SK-N-SH treated with all-trans-retinoic acid at 6 μM for 48 hours (cell line): Measurements from ENCODE around the gene DNAJC1.

Source experiments
- ATAC-seq: fragments of 200-7000 bp; cut with Tn5 transposase; 3 replicates; pipeline ENCODE4 v1.9.1; 2020; ENCODE audit warnings: mild to moderate bottlenecking, moderate library complexity
- ARNTL ChIP-seq: fragments of 450-650 bp; formaldehyde crosslinking; IDR thresholded peaks from 2 replicates; pipeline ENCODE4 v1.5.0; 2020; ENCODE audit warnings: low read depth, mild to moderate bottlenecking, moderate library complexity, borderline replicate concordance
- BACH2 ChIP-seq: fragments of 250-450 bp; sonication (Bioruptor Pico); IDR thresholded peaks from 2 replicates; pipeline ENCODE4 v1.9.0; 2021; ENCODE audit warnings: mild to moderate bottlenecking, borderline replicate concordance
- CSDC2 ChIP-seq: fragments of 250-450 bp; sonication (Bioruptor Pico); IDR thresholded peaks from 2 replicates; pipeline ENCODE4 v1.5.0; 2020; ENCODE audit warnings: mild to moderate bottlenecking, moderate library complexity
- ESRRG ChIP-seq: fragments of 250-450 bp; sonication (Bioruptor Pico); IDR thresholded peaks from 2 replicates; pipeline ENCODE4 v1.6.1; 2021; ENCODE audit warnings: mild to moderate bottlenecking
- GLIS3 ChIP-seq: fragments of 250-450 bp; sonication (Bioruptor Pico); IDR thresholded peaks from 2 replicates; pipeline ENCODE4 v1.5.0; 2020; ENCODE audit warnings: mild to moderate bottlenecking, moderate library complexity
- ISL1 ChIP-seq: fragments of 250-450 bp; sonication (Bioruptor Pico); IDR thresholded peaks from 2 replicates; pipeline ENCODE4 v2.1.2; 2022; ENCODE audit warnings: mild to moderate bottlenecking, moderate library complexity
- OSR1 ChIP-seq: fragments of 250-450 bp; sonication (Bioruptor Pico); IDR thresholded peaks from 2 replicates; pipeline ENCODE4 v1.8.0; 2022; ENCODE audit warnings: moderate library complexity, mild to moderate bottlenecking, inconsistent platforms
- POU6F1 ChIP-seq: fragments of 250-450 bp; sonication (Bioruptor Pico); IDR thresholded peaks from 2 replicates; pipeline ENCODE4 v1.8.0; 2021; ENCODE audit warnings: low read depth, mild to moderate bottlenecking, moderate library complexity, borderline replicate concordance
- PPARA ChIP-seq: fragments of 250-450 bp; sonication (Bioruptor Pico); IDR thresholded peaks from 2 replicates; pipeline ENCODE4 v1.5.0; 2020; ENCODE audit warnings: mild to moderate bottlenecking, borderline replicate concordance
- RARB ChIP-seq: fragments of 250-450 bp; sonication (Bioruptor Pico); IDR thresholded peaks from 2 replicates; pipeline ENCODE4 v1.8.0; 2021; ENCODE audit warnings: mild to moderate bottlenecking, moderate library complexity
- SNAI2 ChIP-seq: fragments of 250-450 bp; sonication (Bioruptor Pico); IDR thresholded peaks from 2 replicates; pipeline ENCODE4 v1.5.0; 2020; ENCODE audit warnings: mild to moderate bottlenecking, moderate library complexity
- TCF4 ChIP-seq: fragments of 250-450 bp; sonication (Bioruptor Pico); IDR thresholded peaks from 2 replicates; pipeline ENCODE4 v1.8.0; 2021; ENCODE audit warnings: mild to moderate bottlenecking, moderate library complexity, borderline replicate concordance
- TOX ChIP-seq: fragments of 250-450 bp; sonication (Bioruptor Pico); IDR thresholded peaks from 2 replicates; pipeline ENCODE4 v1.8.0; 2021; ENCODE audit warnings: mild to moderate bottlenecking, moderate library complexity, borderline replicate concordance
- TSHZ2 ChIP-seq: fragments of 250-450 bp; sonication (Bioruptor Pico); IDR thresholded peaks from 2 replicates; pipeline ENCODE4 v1.5.0; 2020; ENCODE audit warnings: mild to moderate bottlenecking, moderate library complexity
- ZC3H10 ChIP-seq: fragments of 250-450 bp; sonication (Bioruptor Pico); IDR thresholded peaks from 2 replicates; pipeline ENCODE4 v1.5.1; 2021; ENCODE audit warnings: mild to moderate bottlenecking, moderate library complexity
- ZFP3 ChIP-seq: fragments of 250-450 bp; sonication (Bioruptor Pico); IDR thresholded peaks from 2 replicates; pipeline ENCODE4 v1.5.0; 2020; ENCODE audit warnings: mild to moderate bottlenecking, moderate library complexity
- ZFP30 ChIP-seq: fragments of 450-650 bp; formaldehyde crosslinking; IDR thresholded peaks from 2 replicates; pipeline ENCODE4 v1.5.0; 2022; ENCODE audit warnings: mild to moderate bottlenecking, moderate library complexity
- ZNF565 ChIP-seq: fragments of 450-650 bp; formaldehyde crosslinking; conservative IDR thresholded peaks from 2 replicates; pipeline ENCODE4 v1.5.0; 2020; ENCODE audit warnings: low read depth, mild to moderate bottlenecking, moderate library complexity
- ZNF70 ChIP-seq: fragments of 450-650 bp; formaldehyde crosslinking; IDR thresholded peaks from 2 replicates; pipeline ENCODE4 v1.5.0; 2020; ENCODE audit warnings: mild to moderate bottlenecking, moderate library complexity
- ZNF8 ChIP-seq: fragments of 450-650 bp; formaldehyde crosslinking; IDR thresholded peaks from 2 replicates; pipeline ENCODE4 v1.5.0; 2020; ENCODE audit warnings: mild to moderate bottlenecking, moderate library complexity
- TF ChIP-seq, protein P1 (sequence below): fragments of 250-450 bp; sonication (Bioruptor Pico); IDR thresholded peaks from 2 replicates; pipeline ENCODE4 v1.8.0; 2020; ENCODE audit warnings: mild to moderate bottlenecking, moderate library complexity, borderline replicate concordance
- TF ChIP-seq, protein P2 (sequence below): fragments of 250-450 bp; sonication (Bioruptor Pico); IDR thresholded peaks from 2 replicates; pipeline ENCODE4 v1.5.1; 2020; ENCODE audit warnings: low read depth, mild to moderate bottlenecking, moderate library complexity
- TF ChIP-seq, protein P3 (sequence below): fragments of 250-450 bp; sonication (Bioruptor Pico); IDR thresholded peaks from 2 replicates; pipeline ENCODE4 v1.5.1; 2021; ENCODE audit warnings: mild to moderate bottlenecking, moderate library complexity

DNAJC1 gene

DNA sequence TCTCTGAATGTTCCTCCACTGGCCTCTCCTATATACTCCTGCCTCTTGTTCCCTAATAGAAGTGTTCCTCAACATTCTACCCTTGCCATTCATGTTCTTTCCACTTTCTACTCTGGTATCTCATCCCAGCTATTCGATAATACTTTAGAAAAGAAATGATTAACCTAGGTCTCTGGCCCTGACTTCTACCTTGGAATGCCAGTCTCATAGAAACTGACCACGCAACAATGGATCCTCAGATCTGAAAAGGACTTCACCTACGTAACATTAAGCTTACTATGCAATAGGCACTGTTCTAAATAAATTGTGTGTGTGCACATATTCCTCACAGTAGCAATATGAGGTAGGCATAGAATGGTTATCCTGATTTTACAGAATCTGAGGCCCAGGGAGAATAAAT is 234.5 kb downstream of the DNAJC1 start:
- TF ChIP-seq, protein P1, sequence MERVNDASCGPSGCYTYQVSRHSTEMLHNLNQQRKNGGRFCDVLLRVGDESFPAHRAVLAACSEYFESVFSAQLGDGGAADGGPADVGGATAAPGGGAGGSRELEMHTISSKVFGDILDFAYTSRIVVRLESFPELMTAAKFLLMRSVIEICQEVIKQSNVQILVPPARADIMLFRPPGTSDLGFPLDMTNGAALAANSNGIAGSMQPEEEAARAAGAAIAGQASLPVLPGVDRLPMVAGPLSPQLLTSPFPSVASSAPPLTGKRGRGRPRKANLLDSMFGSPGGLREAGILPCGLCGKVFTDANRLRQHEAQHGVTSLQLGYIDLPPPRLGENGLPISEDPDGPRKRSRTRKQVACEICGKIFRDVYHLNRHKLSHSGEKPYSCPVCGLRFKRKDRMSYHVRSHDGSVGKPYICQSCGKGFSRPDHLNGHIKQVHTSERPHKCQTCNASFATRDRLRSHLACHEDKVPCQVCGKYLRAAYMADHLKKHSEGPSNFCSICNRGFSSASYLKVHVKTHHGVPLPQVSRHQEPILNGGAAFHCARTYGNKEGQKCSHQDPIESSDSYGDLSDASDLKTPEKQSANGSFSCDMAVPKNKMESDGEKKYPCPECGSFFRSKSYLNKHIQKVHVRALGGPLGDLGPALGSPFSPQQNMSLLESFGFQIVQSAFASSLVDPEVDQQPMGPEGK, result no peak
- TF ChIP-seq GLIS3 (no peak), OSR1 (CRISPR knock-in tag) (no peak), BACH2 (CRISPR knock-in tag) (no peak)
- no peak for ATAC-seq

- no peak for ATAC-seq
- TF ChIP-seq, protein P2, sequence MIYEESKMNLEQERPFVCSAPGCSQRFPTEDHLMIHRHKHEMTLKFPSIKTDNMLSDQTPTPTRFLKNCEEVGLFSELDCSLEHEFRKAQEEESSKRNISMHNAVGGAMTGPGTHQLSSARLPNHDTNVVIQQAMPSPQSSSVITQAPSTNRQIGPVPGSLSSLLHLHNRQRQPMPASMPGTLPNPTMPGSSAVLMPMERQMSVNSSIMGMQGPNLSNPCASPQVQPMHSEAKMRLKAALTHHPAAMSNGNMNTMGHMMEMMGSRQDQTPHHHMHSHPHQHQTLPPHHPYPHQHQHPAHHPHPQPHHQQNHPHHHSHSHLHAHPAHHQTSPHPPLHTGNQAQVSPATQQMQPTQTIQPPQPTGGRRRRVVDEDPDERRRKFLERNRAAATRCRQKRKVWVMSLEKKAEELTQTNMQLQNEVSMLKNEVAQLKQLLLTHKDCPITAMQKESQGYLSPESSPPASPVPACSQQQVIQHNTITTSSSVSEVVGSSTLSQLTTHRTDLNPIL (CRISPR knock-in tag), result no peak
- no peak for TF ChIP-seq TOX
- no peak for TF ChIP-seq TCF4 (CRISPR knock-in tag)
- TF ChIP-seq ZNF8 (CRISPR knock-in tag), result no peak
- TF ChIP-seq ZFP30 (CRISPR knock-in tag), result no peak
- TF ChIP-seq ARNTL (CRISPR knock-in tag), result no peak
- no peak for TF ChIP-seq OSR1 (CRISPR knock-in tag)
- TF ChIP-seq, protein P3, sequence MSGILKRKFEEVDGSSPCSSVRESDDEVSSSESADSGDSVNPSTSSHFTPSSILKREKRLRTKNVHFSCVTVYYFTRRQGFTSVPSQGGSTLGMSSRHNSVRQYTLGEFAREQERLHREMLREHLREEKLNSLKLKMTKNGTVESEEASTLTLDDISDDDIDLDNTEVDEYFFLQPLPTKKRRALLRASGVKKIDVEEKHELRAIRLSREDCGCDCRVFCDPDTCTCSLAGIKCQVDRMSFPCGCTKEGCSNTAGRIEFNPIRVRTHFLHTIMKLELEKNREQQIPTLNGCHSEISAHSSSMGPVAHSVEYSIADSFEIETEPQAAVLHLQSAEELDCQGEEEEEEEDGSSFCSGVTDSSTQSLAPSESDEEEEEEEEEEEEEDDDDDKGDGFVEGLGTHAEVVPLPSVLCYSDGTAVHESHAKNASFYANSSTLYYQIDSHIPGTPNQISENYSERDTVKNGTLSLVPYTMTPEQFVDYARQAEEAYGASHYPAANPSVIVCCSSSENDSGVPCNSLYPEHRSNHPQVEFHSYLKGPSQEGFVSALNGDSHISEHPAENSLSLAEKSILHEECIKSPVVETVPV (CRISPR knock-in tag), result no peak
- TF ChIP-seq ZC3H10, result no peak
- TF ChIP-seq, protein P1, result no peak
- TF ChIP-seq GLIS3, result no peak
- no peak for TF ChIP-seq SNAI2 (CRISPR knock-in tag)
- TF ChIP-seq BACH2 (CRISPR knock-in tag), result no peak
- TF ChIP-seq TSHZ2, result no peak
- TF ChIP-seq PPARA, result no peak
- TF ChIP-seq ZNF565 (CRISPR knock-in tag), result no peak
Observed at GRCh38 chr10:21764466-21765189, 238.9 kb downstream of the DNAJC1 start.

GRCh38 chr10:21760332-21760731 is 243.2 kb downstream of the DNAJC1 start:
- no peak for TF ChIP-seq ZFP3 (CRISPR knock-in tag)
- no peak for TF ChIP-seq CSDC2 (CRISPR knock-in tag)
- TF ChIP-seq TCF4 (CRISPR knock-in tag), result no peak
- no peak for TF ChIP-seq ZNF8 (CRISPR knock-in tag)
- no peak for TF ChIP-seq RARB
- TF ChIP-seq ZC3H10, result no peak
- no peak for TF ChIP-seq POU6F1 (CRISPR knock-in tag)
- no peak for TF ChIP-seq ZNF70 (CRISPR knock-in tag)
- no peak for TF ChIP-seq ESRRG (CRISPR knock-in tag)
- TF ChIP-seq ISL1 (CRISPR knock-in tag), result no peak
- no peak for TF ChIP-seq BACH2 (CRISPR knock-in tag)
- TF ChIP-seq ZFP30 (CRISPR knock-in tag), result no peak
- ATAC-seq, result no peak
